Endothelial cell of umbilical vein (primary cell): Measurements from ENCODE around the gene NYAP2.

Experiments
- EZH2 ChIP-seq: IDR thresholded peaks from 2 replicates; pipeline ENCODE4 v1.6.1; 2012; ENCODE audit warnings: borderline replicate concordance, low read depth, mild to moderate bottlenecking, moderate library complexity, low read length, inconsistent platforms; ENCODE audit not compliant: severe bottlenecking
- GATA2 ChIP-seq: IDR thresholded peaks from 2 replicates; pipeline ENCODE4 v1.7.0; 2011; ENCODE audit warnings: low read depth, mild to moderate bottlenecking, moderate library complexity, mixed read lengths, low read length; ENCODE audit not compliant: insufficient read length, insufficient read depth
- MYC ChIP-seq: IDR thresholded peaks from one replicate; pipeline ENCODE4 v1.6.1; 2011; ENCODE audit warnings: mild to moderate bottlenecking, low read depth, low read length
- POLR2A ChIP-seq: IDR thresholded peaks from 2 replicates; pipeline ENCODE4 v1.6.1; 2012; ENCODE audit warnings: low read depth, mild to moderate bottlenecking, control low read depth, low read length
- POLR2AphosphoS5 ChIP-seq: IDR thresholded peaks from 2 replicates; pipeline ENCODE4 v1.6.1; 2012; ENCODE audit warnings: low read depth, mild to moderate bottlenecking, control low read depth, low read length, moderate library complexity; ENCODE audit not compliant: insufficient read depth
- TF ChIP-seq, protein P1 (sequence below), 2 donors: IDR thresholded peaks; 1 replicate in 1 of 2; 2 replicates in 1 of 2; pipeline ENCODE4 v1.5.1; 2011; ENCODE audit warnings: low read length in 2 of 2, mild to moderate bottlenecking in 2 of 2, moderate library complexity in 2 of 2, control low read depth in 1 of 2, inconsistent platforms in 1 of 2, low read depth in 1 of 2; ENCODE audit not compliant: insufficient read depth in 1 of 2; ENCODE audit errors: extremely low read depth in 1 of 2
- TF ChIP-seq, protein P2 (sequence below): IDR thresholded peaks from 2 replicates; pipeline ENCODE4 v1.6.1; 2011; ENCODE audit not compliant: insufficient read depth, insufficient read length

DNA sequence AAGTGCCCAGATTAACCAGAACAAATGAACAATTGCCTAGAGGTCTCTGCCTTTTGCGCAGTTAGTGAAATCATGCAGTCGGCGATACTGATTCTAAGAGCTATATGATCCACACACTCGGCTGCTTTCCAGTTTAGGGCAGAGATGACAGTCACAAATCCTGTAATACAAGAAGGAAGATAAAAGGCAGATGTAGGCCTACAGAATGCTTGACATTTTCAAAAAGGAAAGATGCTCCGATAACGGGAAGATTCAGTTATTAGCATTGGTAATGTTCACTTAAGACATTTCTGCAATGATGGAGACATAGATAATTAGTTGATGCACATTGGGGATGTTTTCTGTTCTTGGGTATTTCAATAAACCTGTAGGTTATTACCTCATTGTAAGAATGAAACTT lies 19.5 kb downstream of the NYAP2 start:
- TF ChIP-seq, protein P1, sequence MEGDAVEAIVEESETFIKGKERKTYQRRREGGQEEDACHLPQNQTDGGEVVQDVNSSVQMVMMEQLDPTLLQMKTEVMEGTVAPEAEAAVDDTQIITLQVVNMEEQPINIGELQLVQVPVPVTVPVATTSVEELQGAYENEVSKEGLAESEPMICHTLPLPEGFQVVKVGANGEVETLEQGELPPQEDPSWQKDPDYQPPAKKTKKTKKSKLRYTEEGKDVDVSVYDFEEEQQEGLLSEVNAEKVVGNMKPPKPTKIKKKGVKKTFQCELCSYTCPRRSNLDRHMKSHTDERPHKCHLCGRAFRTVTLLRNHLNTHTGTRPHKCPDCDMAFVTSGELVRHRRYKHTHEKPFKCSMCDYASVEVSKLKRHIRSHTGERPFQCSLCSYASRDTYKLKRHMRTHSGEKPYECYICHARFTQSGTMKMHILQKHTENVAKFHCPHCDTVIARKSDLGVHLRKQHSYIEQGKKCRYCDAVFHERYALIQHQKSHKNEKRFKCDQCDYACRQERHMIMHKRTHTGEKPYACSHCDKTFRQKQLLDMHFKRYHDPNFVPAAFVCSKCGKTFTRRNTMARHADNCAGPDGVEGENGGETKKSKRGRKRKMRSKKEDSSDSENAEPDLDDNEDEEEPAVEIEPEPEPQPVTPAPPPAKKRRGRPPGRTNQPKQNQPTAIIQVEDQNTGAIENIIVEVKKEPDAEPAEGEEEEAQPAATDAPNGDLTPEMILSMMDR (IDR thresholded peaks at IDR 0.05; ENCODE audit: extremely low read depth in 1 of 2, insufficient read depth in 1 of 2, low read depth in 1 of 2, low read length in 2 of 2): no peak
- TF ChIP-seq POLR2A: no peak
- TF ChIP-seq POLR2AphosphoS5: no peak
- TF ChIP-seq EZH2: no peak
- TF ChIP-seq, protein P2, sequence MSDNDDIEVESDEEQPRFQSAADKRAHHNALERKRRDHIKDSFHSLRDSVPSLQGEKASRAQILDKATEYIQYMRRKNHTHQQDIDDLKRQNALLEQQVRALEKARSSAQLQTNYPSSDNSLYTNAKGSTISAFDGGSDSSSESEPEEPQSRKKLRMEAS: no peak
- TF ChIP-seq MYC: no peak
- no peak for TF ChIP-seq GATA2
